Loucy (cell line): ENCODE data around the gene OTOA.
"Not testable (repeated sequence)": the region's sequence is repeated elsewhere in the genome, so short reads cannot be mapped to it uniquely, and the experiment has no call there.

Experiments used
- CTCF ChIP-seq: fragments of 200-600 bp; sonication (generic); conservative IDR thresholded peaks from 2 replicates; pipeline ENCODE4 v1.5.1; 2014; ENCODE audit warnings: mild to moderate bottlenecking, antibody characterized with exemption, low read length
- EZH2phosphoT487 ChIP-seq: fragments of 200-600 bp; IDR thresholded peaks from 2 replicates; pipeline ENCODE4 v1.6.1; 2018; ENCODE audit warnings: antibody characterized with exemption, mild to moderate bottlenecking, moderate library complexity, borderline replicate concordance

DNA sequence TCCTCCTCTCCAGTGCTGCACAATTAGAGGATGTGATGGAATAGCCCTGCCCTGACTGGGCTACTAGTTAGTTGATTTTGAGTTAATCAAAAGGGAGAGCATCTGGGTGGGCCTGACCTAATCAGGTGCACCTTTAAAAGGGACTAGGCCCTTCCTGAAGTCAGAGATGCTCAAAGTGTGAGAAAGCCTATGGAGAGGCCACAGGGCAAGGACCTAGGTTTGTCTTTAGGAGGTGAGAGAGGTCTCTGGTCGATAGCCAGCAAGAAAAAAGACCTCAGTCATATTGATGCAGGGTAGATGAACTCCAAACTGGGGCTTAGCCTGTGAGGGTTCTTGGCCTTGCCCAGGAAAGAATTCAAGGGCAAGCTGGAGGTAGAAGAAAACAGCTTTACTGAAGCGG, 104.5 kb downstream of the OTOA start:
- TF ChIP-seq CTCF, EZH2phosphoT487: not testable (repeated sequence)
